A549 (cell line): Measurements from ENCODE around the gene OR52B2. TPM values are rescaled to one million over a fixed set of nuclear protein-coding genes. Genes with fewer than 3 reads are reported as not detected.

Experiments used
- ATAC-seq, 2 experiments: fragments of 200-7000 bp in 1 of 2; fragments of >200 bp in 1 of 2; cut with Nextera tagmentation in 1 of 2; cut with Tn5 transposase in 1 of 2; 3 replicates each; pipeline versions ENCODE4 v1.8.0 to v1.9.1; 2018 to 2020; ENCODE audit warnings: mild to moderate bottlenecking in 1 of 2, moderate library complexity in 1 of 2
- CTCF ChIA-PET: fragments of 300-600 bp; sonication (Branson Sonifier 250); formaldehyde crosslinking; extraction: SDS; loops from one replicate; lab custom pipeline; 2021; ENCODE audit warnings: antibody characterized with exemption, inconsistent platforms; lab: Yijun Ruan, JAX
- POLR2A ChIA-PET: fragments of 350-600 bp; formaldehyde crosslinking; extraction: SDS; loops from one replicate; lab custom pipeline; 2021; ENCODE audit warnings: antibody characterized with exemption, inconsistent platforms; lab: Yijun Ruan, JAX
- DNase-seq, 2 experiments: peaks; one replicate each; pipeline versions ENCODE4 v3.0.0 to v3.0.0-alpha.2; 2011 to 2016; ENCODE audit warnings: low read depth in 1 of 2, low spot score in 1 of 2
- FAIRE-seq: peaks from 2 replicates; lab custom pipeline; 2011; peaks lifted over from hg19 to GRCh38; lab: Jason Lieb, UNC
- H3K27ac ChIP-seq, 2 experiments: fragments of >200 bp; sonication (Bioruptor Twin); formaldehyde crosslinking; 3 replicates each; pipeline ENCODE4 v1.5.1; 2016 to 2017
- H3K4me1 ChIP-seq: fragments of >200 bp; sonication (Bioruptor Twin); formaldehyde crosslinking; 3 replicates; pipeline ENCODE4 v1.6.1; 2016
- H3K4me2 ChIP-seq: fragments of >200 bp; sonication (Bioruptor Twin); formaldehyde crosslinking; 3 replicates; pipeline ENCODE4 v1.6.1; 2016
- H3K4me3 ChIP-seq: fragments of >200 bp; sonication (Bioruptor Twin); formaldehyde crosslinking; 3 replicates; pipeline ENCODE4 v1.5.1; 2016
- H3K9me3 ChIP-seq: fragments of >200 bp; sonication (Bioruptor Twin); formaldehyde crosslinking; 3 replicates; pipeline ENCODE4 v1.6.1; 2016
- ATOH8 ChIP-seq: fragments of 250-450 bp; sonication (Bioruptor Pico); IDR thresholded peaks from 2 replicates; pipeline ENCODE4 v1.5.0; 2020; ENCODE audit warnings: low read depth, mild to moderate bottlenecking, moderate library complexity
- CBX8 ChIP-seq: fragments of 200-600 bp; sonication (generic); IDR thresholded peaks from 2 replicates; pipeline ENCODE4 v1.6.1; 2016
- CEBPB ChIP-seq, 2 experiments: fragments of >200 bp in 1 of 2; sonication (Bioruptor Twin) in 1 of 2; formaldehyde crosslinking in 1 of 2; IDR thresholded peaks; 2 replicates each; pipeline ENCODE4 v1.6.1; 2012 to 2016
- CHD4 ChIP-seq: fragments of 200-600 bp; sonication (generic); IDR thresholded peaks from 2 replicates; pipeline ENCODE4 v1.6.1; 2016; ENCODE audit warnings: antibody characterized with exemption, mild to moderate bottlenecking, borderline replicate concordance
- E2F6 ChIP-seq: IDR thresholded peaks from 2 replicates; pipeline ENCODE4 v1.6.1; 2012; ENCODE audit warnings: low read depth, borderline replicate concordance
- ESRRA ChIP-seq: fragments of 150-350 bp; IDR thresholded peaks from 2 replicates; pipeline ENCODE4 v1.6.1; 2014; ENCODE audit warnings: mild to moderate bottlenecking, low read length, borderline replicate concordance
- GATA3 ChIP-seq: IDR thresholded peaks from 2 replicates; pipeline ENCODE4 v1.6.1; 2012; ENCODE audit warnings: borderline replicate concordance
- HEYL ChIP-seq: fragments of 250-450 bp; sonication (Bioruptor Pico); IDR thresholded peaks from 2 replicates; pipeline ENCODE4 v1.8.0; 2021; ENCODE audit warnings: mild to moderate bottlenecking, moderate library complexity
- HMGXB4 ChIP-seq: fragments of 250-450 bp; sonication (Bioruptor Pico); IDR thresholded peaks from 2 replicates; pipeline ENCODE4 v1.5.0; 2021; ENCODE audit warnings: mild to moderate bottlenecking, moderate library complexity, borderline replicate concordance
- HOXB13 ChIP-seq: fragments of 250-450 bp; sonication (Bioruptor Pico); IDR thresholded peaks from 2 replicates; pipeline ENCODE4 v1.5.0; 2020; ENCODE audit warnings: low read depth, mild to moderate bottlenecking, moderate library complexity
- JUN ChIP-seq, 2 experiments: fragments of >200 bp; sonication (Bioruptor Twin); formaldehyde crosslinking; IDR thresholded peaks; 2 replicates in 1 of 2; 3 replicates in 1 of 2; pipeline ENCODE4 v1.6.1; 2016 to 2017
- KDM5A ChIP-seq: fragments of 200-600 bp; sonication (generic); IDR thresholded peaks from 2 replicates; pipeline ENCODE4 v1.6.1; 2016; ENCODE audit warnings: antibody characterized with exemption, mild to moderate bottlenecking
- MYC ChIP-seq: IDR thresholded peaks from 2 replicates; pipeline ENCODE4 v1.6.1; 2012; ENCODE audit warnings: mild to moderate bottlenecking, inconsistent platforms, low read length, improper control_type of control experiment, borderline replicate concordance
- RFX5 ChIP-seq: fragments of 450-650 bp; IDR thresholded peaks from 2 replicates; pipeline ENCODE4 v1.7.1; 2014; ENCODE audit warnings: antibody characterized with exemption, mild to moderate bottlenecking, moderate library complexity
- RNF2 ChIP-seq: fragments of 200-600 bp; sonication (generic); IDR thresholded peaks from 2 replicates; pipeline ENCODE4 v1.6.1; 2016; ENCODE audit warnings: low read depth, mild to moderate bottlenecking, antibody characterized with exemption, moderate library complexity, borderline replicate concordance
- SREBF2 ChIP-seq: fragments of 450-650 bp; IDR thresholded peaks from 2 replicates; pipeline ENCODE4 v1.6.1; 2014; ENCODE audit warnings: mild to moderate bottlenecking, moderate library complexity
- TFCP2L1 ChIP-seq: fragments of 250-450 bp; sonication (Bioruptor Pico); IDR thresholded peaks from 2 replicates; pipeline ENCODE4 v1.5.0; 2021; ENCODE audit warnings: mild to moderate bottlenecking
- TP53 ChIP-seq: fragments of 250-450 bp; sonication (Bioruptor Pico); IDR thresholded peaks from 2 replicates; pipeline ENCODE4 v1.5.0; 2021; ENCODE audit warnings: mild to moderate bottlenecking, moderate library complexity
- ZC3H11A ChIP-seq: fragments of 450-650 bp; IDR thresholded peaks from 2 replicates; pipeline ENCODE4 v1.6.1; 2014; ENCODE audit warnings: antibody characterized with exemption, mild to moderate bottlenecking
- WGBS: methylation state at CpG from one replicate; pipeline ENCODE4 v1.1.6; 2017; ENCODE audit errors: missing lambda C conversion rate; 5-methylcytosine and 5-hydroxymethylcytosine counted together
- polyA plus RNA-seq, 4 experiments: library from polyadenylated mRNA; depleted of rRNA in 3 of 4; stranded (reverse); fragments of >200 nt; fragmentation: RNase III in 1 of 4; extraction: RNeasy Plus Mini Kit Qiagen cat#74134 plus additional on column Dnase treatment in 1 of 4; gene quantifications; 2 replicates in 3 of 4; 3 replicates in 1 of 4; pipeline ENCODE4 v1.2.3, GENCODE V29; 2011 to 2017
- TF ChIP-seq, protein P1 (sequence below): fragments of 450-650 bp; IDR thresholded peaks from 2 replicates; pipeline ENCODE4 v1.6.1; 2014; ENCODE audit warnings: antibody characterized with exemption
- TF ChIP-seq, protein P2 (sequence below): fragments of >200 bp; sonication (Bioruptor Twin); formaldehyde crosslinking; IDR thresholded peaks from 3 replicates; pipeline ENCODE4 v1.6.1; 2016
- TF ChIP-seq, protein P3 (sequence below): fragments of >200 bp; sonication (Bioruptor Twin); formaldehyde crosslinking; IDR thresholded peaks from 2 replicates; pipeline ENCODE4 v1.6.1; 2016
- TF ChIP-seq, protein P4 (sequence below): fragments of >200 bp; sonication (Bioruptor Twin); formaldehyde crosslinking; IDR thresholded peaks from 3 replicates; pipeline ENCODE4 v1.5.1; 2016

The OR52B2 gene
- polyA plus RNA-seq, 2 of the 4 experiments (the other 2 are of a cell fraction), result not detected

DNA sequence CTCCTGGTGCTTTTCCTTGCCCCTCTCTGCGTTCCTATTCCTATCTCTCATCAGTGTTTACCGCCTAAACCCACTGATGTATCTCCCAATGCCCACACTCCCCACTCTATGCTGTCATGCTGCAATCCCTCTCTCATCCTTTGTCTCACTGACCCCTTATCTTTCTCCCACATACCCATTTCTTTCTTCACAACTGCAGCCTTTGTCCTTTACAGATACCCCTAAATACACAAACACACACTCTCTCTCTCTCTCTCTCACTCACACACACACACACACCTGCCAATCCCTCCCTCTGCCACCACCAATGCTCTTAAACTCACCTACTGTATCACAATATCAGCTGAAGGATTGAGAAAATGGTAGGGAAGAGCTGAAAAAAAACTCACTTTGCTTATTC is 5.3 kb upstream of the OR52B2 start (continued):
- TF ChIP-seq, protein P1, sequence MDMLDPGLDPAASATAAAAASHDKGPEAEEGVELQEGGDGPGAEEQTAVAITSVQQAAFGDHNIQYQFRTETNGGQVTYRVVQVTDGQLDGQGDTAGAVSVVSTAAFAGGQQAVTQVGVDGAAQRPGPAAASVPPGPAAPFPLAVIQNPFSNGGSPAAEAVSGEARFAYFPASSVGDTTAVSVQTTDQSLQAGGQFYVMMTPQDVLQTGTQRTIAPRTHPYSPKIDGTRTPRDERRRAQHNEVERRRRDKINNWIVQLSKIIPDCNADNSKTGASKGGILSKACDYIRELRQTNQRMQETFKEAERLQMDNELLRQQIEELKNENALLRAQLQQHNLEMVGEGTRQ, result no peak

GRCh38 chr11:6156628-6157359 is 13.3 kb downstream of the OR52B2 start:
- 37% methylated on average over 7 of the region's 7 CpGs for WGBS
- ATAC-seq (no peak; a peak in 1 of 6 replicates), DNase-seq (no peak), FAIRE-seq (no peak)
- H3K27ac ChIP-seq, result no peak overlapping the region
- CTCF ChIA-PET, result interaction anchor here (0.6 kb wide), 1 partner anchor 13 kb away, joined by 3 read pairs; the partner anchor contains the start of gene OR52B2
- no peak for TF ChIP-seq MYC
- TF ChIP-seq ATOH8, result no peak
- TF ChIP-seq, protein P2, sequence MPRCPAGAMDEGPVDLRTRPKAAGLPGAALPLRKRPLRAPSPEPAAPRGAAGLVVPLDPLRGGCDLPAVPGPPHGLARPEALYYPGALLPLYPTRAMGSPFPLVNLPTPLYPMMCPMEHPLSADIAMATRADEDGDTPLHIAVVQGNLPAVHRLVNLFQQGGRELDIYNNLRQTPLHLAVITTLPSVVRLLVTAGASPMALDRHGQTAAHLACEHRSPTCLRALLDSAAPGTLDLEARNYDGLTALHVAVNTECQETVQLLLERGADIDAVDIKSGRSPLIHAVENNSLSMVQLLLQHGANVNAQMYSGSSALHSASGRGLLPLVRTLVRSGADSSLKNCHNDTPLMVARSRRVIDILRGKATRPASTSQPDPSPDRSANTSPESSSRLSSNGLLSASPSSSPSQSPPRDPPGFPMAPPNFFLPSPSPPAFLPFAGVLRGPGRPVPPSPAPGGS, result no peak
- TF ChIP-seq, protein P1, result no peak
- no peak for TF ChIP-seq ZC3H11A
- TF ChIP-seq CEBPB (IDR thresholded peaks at IDR 0.05), result no peak
- TF ChIP-seq HOXB13 (CRISPR knock-in tag), result no peak
- TF ChIP-seq JUN (IDR thresholded peaks at IDR 0.05), result no peak
- TF ChIP-seq CBX8, result no peak
- no peak for TF ChIP-seq CHD4
- TF ChIP-seq, protein P3, sequence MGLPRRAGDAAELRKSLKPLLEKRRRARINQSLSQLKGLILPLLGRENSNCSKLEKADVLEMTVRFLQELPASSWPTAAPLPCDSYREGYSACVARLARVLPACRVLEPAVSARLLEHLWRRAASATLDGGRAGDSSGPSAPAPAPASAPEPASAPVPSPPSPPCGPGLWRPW, result no peak
- no peak for TF ChIP-seq RNF2
- no peak for TF ChIP-seq KDM5A
- TF ChIP-seq E2F6, result no peak
- no peak for TF ChIP-seq TFCP2L1 (CRISPR knock-in tag)
- TF ChIP-seq HEYL (CRISPR knock-in tag), result no peak
- POLR2A ChIA-PET, result no interaction called here
- no peak overlapping the region for H3K4me2 ChIP-seq
- H3K4me1 ChIP-seq, result no peaks in the 10 kb centered on the region
- H3K9me3 ChIP-seq, result no peaks in the 10 kb centered on the region
- no peak overlapping the region for H3K4me3 ChIP-seq

DNA sequence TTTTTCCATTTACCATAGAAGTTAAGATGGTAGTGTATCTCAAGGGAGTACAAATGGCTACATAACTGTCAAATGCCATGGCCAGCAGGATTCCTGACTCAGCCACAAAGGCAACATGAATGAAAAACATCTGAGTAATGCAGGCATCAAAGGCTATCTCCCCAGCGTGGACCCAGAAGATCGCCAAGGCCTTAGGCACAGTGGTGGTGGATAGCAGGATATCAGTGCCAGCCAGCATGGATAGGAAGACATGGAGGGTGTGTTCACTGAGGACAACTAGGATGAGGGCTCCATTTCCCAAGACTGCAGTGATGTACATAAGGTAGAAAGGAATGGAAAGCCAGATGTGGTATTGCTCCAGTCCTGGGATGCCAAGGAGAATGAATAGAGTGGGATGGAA is 18.0 kb downstream of the OR52B2 start:
- DNase-seq, result no peak
- TF ChIP-seq TP53 (CRISPR knock-in tag) (no peak), GATA3 (no peak), HMGXB4 (CRISPR knock-in tag) (no peak), ESRRA (no peak), SREBF2 (no peak), RFX5 (no peak), ZC3H11A (no peak), KDM5A (no peak)
- TF ChIP-seq, protein P4, sequence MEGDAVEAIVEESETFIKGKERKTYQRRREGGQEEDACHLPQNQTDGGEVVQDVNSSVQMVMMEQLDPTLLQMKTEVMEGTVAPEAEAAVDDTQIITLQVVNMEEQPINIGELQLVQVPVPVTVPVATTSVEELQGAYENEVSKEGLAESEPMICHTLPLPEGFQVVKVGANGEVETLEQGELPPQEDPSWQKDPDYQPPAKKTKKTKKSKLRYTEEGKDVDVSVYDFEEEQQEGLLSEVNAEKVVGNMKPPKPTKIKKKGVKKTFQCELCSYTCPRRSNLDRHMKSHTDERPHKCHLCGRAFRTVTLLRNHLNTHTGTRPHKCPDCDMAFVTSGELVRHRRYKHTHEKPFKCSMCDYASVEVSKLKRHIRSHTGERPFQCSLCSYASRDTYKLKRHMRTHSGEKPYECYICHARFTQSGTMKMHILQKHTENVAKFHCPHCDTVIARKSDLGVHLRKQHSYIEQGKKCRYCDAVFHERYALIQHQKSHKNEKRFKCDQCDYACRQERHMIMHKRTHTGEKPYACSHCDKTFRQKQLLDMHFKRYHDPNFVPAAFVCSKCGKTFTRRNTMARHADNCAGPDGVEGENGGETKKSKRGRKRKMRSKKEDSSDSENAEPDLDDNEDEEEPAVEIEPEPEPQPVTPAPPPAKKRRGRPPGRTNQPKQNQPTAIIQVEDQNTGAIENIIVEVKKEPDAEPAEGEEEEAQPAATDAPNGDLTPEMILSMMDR, result no peak
- no peak overlapping the region for H3K4me3 ChIP-seq
- H3K4me1 ChIP-seq, result no peaks in the 10 kb centered on the region
- ChIA-PET CTCF (no interaction called here), POLR2A (no interaction called here)
- 14% methylated on average over 2 of the region's 2 CpGs for WGBS
- FAIRE-seq, result no peak
- H3K4me2 ChIP-seq, result no peak overlapping the region
- no peak overlapping the region for H3K27ac ChIP-seq
- no peak for ATAC-seq
- H3K9me3 ChIP-seq, result no peaks in the 10 kb centered on the region
